HL-60 (cell line): ENCODE results near the gene C15orf40.

Experiments used
- DNase-seq, 2 experiments: peaks; one replicate each; pipeline ENCODE4 v3.0.0-alpha.2; 2010 to 2020; ENCODE audit warnings: low read depth in 1 of 2, low spot score in 1 of 2
- H3K27ac ChIP-seq: fragments of 250-450 bp; sonication (Bioruptor Pico); replicated peaks from 2 replicates; pipeline ENCODE4 v1.5.1; 2020; ENCODE audit warnings: mild to moderate bottlenecking, moderate library complexity
- H3K27me3 ChIP-seq: fragments of 250-450 bp; sonication (Bioruptor Pico); 2 replicates; pipeline ENCODE4 v1.5.1; 2021; ENCODE audit warnings: mild to moderate bottlenecking, moderate library complexity; ENCODE audit not compliant: insufficient read depth, poor library complexity, severe bottlenecking
- H3K4me3 ChIP-seq: replicated peaks from 2 replicates; pipeline ENCODE4 v1.5.1; 2011; ENCODE audit warnings: mild to moderate bottlenecking, control low read depth, low read length; ENCODE audit not compliant: insufficient read depth
- GABPA ChIP-seq: IDR thresholded peaks from 2 replicates; pipeline ENCODE4 v1.6.1; 2012; ENCODE audit warnings: low read depth
- POLR2AphosphoS5 ChIP-seq: IDR thresholded peaks from 2 replicates; pipeline ENCODE4 v1.6.1; 2012; ENCODE audit warnings: low read depth
- SPI1 ChIP-seq: IDR thresholded peaks from 2 replicates; pipeline ENCODE4 v1.6.1; 2012; ENCODE audit warnings: low read depth, mild to moderate bottlenecking, borderline replicate concordance
- TF ChIP-seq, protein P1 (sequence below): IDR thresholded peaks from 2 replicates; pipeline ENCODE4 v1.6.1; 2012; ENCODE audit warnings: low read depth; ENCODE audit not compliant: insufficient replicate concordance
- TF ChIP-seq, protein P2 (sequence below): IDR thresholded peaks from one replicate; pipeline ENCODE4 v1.5.1; 2011; ENCODE audit warnings: low read length, control low read depth, inconsistent platforms; ENCODE audit not compliant: insufficient read depth

C15orf40 gene

DNA sequence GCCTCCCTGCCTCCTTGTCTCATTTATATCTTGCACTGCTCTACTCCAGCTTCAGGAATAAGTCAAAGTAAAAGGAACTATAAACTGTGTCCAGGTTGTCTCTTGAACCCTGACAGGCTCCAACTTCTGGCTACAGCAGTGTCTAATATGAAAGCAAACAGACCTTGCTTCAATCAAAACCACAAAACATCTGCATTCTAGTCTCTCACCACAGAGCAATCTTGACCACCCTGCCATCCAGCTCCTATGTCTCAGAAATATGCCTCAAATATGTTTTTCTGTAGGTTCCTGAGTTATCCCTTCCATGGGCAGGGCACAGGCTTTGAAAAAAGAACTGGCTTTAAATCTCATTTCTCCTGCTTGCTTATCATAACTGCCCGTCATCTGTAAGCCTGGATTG, 38.4 kb downstream of the C15orf40 start:
- H3K27me3 ChIP-seq: no peaks in the 10 kb centered on the region
- no peak overlapping the region for H3K27ac ChIP-seq
- TF ChIP-seq SPI1: no peak
- TF ChIP-seq, protein P1, sequence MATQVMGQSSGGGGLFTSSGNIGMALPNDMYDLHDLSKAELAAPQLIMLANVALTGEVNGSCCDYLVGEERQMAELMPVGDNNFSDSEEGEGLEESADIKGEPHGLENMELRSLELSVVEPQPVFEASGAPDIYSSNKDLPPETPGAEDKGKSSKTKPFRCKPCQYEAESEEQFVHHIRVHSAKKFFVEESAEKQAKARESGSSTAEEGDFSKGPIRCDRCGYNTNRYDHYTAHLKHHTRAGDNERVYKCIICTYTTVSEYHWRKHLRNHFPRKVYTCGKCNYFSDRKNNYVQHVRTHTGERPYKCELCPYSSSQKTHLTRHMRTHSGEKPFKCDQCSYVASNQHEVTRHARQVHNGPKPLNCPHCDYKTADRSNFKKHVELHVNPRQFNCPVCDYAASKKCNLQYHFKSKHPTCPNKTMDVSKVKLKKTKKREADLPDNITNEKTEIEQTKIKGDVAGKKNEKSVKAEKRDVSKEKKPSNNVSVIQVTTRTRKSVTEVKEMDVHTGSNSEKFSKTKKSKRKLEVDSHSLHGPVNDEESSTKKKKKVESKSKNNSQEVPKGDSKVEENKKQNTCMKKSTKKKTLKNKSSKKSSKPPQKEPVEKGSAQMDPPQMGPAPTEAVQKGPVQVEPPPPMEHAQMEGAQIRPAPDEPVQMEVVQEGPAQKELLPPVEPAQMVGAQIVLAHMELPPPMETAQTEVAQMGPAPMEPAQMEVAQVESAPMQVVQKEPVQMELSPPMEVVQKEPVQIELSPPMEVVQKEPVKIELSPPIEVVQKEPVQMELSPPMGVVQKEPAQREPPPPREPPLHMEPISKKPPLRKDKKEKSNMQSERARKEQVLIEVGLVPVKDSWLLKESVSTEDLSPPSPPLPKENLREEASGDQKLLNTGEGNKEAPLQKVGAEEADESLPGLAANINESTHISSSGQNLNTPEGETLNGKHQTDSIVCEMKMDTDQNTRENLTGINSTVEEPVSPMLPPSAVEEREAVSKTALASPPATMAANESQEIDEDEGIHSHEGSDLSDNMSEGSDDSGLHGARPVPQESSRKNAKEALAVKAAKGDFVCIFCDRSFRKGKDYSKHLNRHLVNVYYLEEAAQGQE: no peak
- TF ChIP-seq GABPA: no peak
- no peak for TF ChIP-seq POLR2AphosphoS5
- TF ChIP-seq, protein P2, sequence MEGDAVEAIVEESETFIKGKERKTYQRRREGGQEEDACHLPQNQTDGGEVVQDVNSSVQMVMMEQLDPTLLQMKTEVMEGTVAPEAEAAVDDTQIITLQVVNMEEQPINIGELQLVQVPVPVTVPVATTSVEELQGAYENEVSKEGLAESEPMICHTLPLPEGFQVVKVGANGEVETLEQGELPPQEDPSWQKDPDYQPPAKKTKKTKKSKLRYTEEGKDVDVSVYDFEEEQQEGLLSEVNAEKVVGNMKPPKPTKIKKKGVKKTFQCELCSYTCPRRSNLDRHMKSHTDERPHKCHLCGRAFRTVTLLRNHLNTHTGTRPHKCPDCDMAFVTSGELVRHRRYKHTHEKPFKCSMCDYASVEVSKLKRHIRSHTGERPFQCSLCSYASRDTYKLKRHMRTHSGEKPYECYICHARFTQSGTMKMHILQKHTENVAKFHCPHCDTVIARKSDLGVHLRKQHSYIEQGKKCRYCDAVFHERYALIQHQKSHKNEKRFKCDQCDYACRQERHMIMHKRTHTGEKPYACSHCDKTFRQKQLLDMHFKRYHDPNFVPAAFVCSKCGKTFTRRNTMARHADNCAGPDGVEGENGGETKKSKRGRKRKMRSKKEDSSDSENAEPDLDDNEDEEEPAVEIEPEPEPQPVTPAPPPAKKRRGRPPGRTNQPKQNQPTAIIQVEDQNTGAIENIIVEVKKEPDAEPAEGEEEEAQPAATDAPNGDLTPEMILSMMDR: no peak
- no peak for DNase-seq
- no peak overlapping the region for H3K4me3 ChIP-seq

DNA sequence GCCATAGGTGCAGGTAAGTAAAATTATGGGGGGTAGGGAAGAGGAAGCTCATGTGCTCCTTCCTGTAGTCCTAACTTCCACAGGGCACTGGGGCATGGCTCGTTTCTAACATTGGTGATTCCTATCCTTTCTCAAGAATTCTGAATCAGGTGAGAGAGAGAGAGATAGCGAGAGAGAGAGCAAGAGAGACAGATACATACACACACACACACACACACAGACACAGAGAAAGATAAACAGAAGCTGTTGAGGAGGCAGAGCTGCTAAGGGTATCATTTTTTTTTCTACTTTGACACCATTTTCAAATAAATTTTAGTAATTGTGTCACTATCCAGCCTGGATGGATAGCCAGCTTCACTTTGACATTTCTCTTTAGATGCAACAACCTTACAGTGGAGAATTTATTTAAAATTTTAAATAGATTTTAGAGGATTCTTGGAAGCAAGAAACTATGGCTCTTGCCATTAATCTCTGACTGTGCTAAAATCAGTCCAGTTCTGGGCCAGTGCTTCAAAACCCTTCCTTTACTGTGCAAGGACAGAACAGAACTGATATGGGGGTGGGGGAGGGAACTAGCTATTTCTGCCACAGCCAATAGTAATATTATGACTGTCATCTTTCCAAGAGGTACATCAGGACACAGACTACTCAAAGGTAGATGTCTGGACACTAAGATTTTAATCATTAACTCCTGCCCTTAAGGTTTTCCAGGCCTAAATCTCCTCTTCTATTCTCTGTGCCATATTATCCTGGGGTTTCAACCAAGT, 40.0 kb downstream of the C15orf40 start:
- DNase-seq: no peak
- H3K27ac ChIP-seq: no peak overlapping the region
- no peak overlapping the region for H3K4me3 ChIP-seq
- no peaks in the 10 kb centered on the region for H3K27me3 ChIP-seq
- TF ChIP-seq GABPA (no peak), SPI1 (no peak), POLR2AphosphoS5 (no peak)
- TF ChIP-seq, protein P2: no peak
- TF ChIP-seq, protein P1: no peak

DNA sequence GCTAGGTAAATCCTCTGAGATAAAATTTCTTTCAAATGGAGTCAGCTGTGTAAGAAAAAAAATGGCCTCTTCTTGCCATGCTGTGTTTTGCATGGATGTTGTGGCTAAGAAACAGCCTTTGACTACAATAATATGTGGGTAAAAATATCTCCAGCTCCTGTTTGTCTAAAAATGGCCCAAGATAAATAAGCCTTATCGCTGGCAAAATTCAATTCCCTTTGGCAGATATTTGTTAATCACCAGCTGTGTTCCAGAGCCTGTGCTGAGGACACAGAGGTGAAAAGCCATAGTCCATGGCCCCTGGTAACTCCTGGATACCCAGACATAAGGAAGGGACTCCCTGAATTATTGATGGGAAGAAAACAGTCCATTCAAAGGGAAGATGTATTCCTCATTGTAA, 40.7 kb downstream of the C15orf40 start:
- Histone ChIP-seq H3K4me3 (no peak overlapping the region), H3K27me3 (no peaks in the 10 kb centered on the region), H3K27ac (no peak overlapping the region)
- no peak for DNase-seq
- TF ChIP-seq, protein P1: no peak
- no peak for TF ChIP-seq POLR2AphosphoS5
- TF ChIP-seq, protein P2: no peak
- no peak for TF ChIP-seq SPI1
- TF ChIP-seq GABPA: no peak
